ENCODE measurements around the gene INTS1. TPM values are rescaled to one million over a fixed set of nuclear protein-coding genes. Genes with fewer than 3 reads are reported as not detected.
A peak's percentile ranks its signal among the peaks of the same experiment; 100 is the strongest.

INTS1 gene
- total and polyA plus RNA-seq, 10 of the 15 experiments (the other 5 are each of a cell fraction or from before 2014, with no cell fraction given) = 0.52 to 89.0 (median 15.1) TPM

- TF ChIP-seq ZSCAN29 (IDR thresholded peaks at IDR 0.05) = no peak
- TF ChIP-seq SIX5 (IDR thresholded peaks at IDR 0.05; ENCODE audit: low read depth, low read length, severe bottlenecking) = peak; percentile 76
- TF ChIP-seq NRF1 (conservative IDR thresholded peaks at IDR 0.05; ENCODE audit: low read depth, low read length) = 0 out of 2 replicates have a peak, but pooled peaks have one; percentile 10
- TF ChIP-seq BACH1 (IDR thresholded peaks at IDR 0.05; ENCODE audit: borderline replicate concordance) = peak; percentile 32; the same call in 1 of the 2 replicates
- no peak for TF ChIP-seq SUZ12 (IDR thresholded peaks at IDR 0.05; ENCODE audit: unreplicated experiment)
- TF ChIP-seq ZBTB4 (CRISPR knock-in tag; IDR thresholded peaks at IDR 0.05) = no peak
- TF ChIP-seq SMC3 (IDR thresholded peaks at IDR 0.05; ENCODE audit: borderline replicate concordance, low read length) = no peak; the same call in 1 of the 2 replicates
- peak; percentile 57 to 94; a peak in 2 of 4 replicates for TF ChIP-seq ETV6 (conservative IDR thresholded peaks at IDR 0.05 in 1 of 2, IDR thresholded peaks at IDR 0.05 in 1 of 2; ENCODE audit: borderline replicate concordance in 1 of 2, low read depth in 1 of 2)
- peak; percentile 87; the same call in 1 of the 2 replicates for TF ChIP-seq ASH2L (IDR thresholded peaks at IDR 0.05; ENCODE audit: borderline replicate concordance, low read depth)
- TF ChIP-seq TBL1XR1 (IDR thresholded peaks at IDR 0.05; ENCODE audit: low read depth, low read length) = peak; percentile 90; the same call in 1 of the 2 replicates
- no peak for TF ChIP-seq CEBPZ (IDR thresholded peaks at IDR 0.05; ENCODE audit: low read depth, low read length)
- no peak for TF ChIP-seq NFYB (IDR thresholded peaks at IDR 0.05; ENCODE audit: insufficient read depth, low read depth, low read length)
- no peak for TF ChIP-seq EZH2 (IDR thresholded peaks at IDR 0.05; ENCODE audit: borderline replicate concordance, control insufficient read depth, low read depth, low read length)
- TF ChIP-seq PBX3 (IDR thresholded peaks at IDR 0.05; ENCODE audit: insufficient replicate concordance, low read depth, low read length) = no peak
- no peak for TF ChIP-seq ZBTB33 (IDR thresholded peaks at IDR 0.05)
- TF ChIP-seq SUPT20H (IDR thresholded peaks at IDR 0.05; ENCODE audit: borderline replicate concordance, control insufficient read depth, low read depth, low read length) = no peak
- TF ChIP-seq NBN (IDR thresholded peaks at IDR 0.05) = no peak; the same call in 1 of the 2 replicates
- TF ChIP-seq ESRRA (IDR thresholded peaks at IDR 0.05; ENCODE audit: low read length) = no peak
Measured at GRCh38 chr7:1503816-1504775, at the start of gene INTS1 (continued).

Data from GM12878 (cell line).